Measurements from ENCODE around the gene CIAO3.

DNA sequence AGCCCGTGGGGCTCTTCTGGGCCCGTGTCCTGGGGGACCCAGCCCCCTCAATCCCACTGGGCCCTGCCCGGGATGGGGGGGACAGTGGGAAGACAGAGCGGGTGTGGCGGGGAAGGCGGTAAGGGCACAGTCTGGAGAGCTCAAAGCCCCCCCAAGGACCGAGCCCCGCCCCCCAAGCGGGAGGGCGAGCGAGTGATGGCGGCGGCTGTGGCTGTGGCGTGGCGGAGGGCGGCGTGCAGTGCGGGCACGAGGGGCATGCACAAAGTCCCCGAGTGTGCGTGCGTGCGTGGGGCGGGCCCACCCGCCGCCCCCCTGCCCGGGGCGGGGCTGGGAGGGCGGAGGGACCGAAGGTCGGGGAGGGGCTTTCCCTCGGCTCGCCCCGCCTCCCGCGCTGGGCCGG is 47.0 kb downstream of the CIAO3 start:
- TF ChIP-seq GATA3 (IDR thresholded peaks at IDR 0.05; ENCODE audit: low read depth, low read length) (no peak), GATA2 (IDR thresholded peaks at IDR 0.05; ENCODE audit: low read depth, low read length) (no peak)
